ENCODE results near the gene CLSTN2. TPM values are rescaled to one million over a fixed set of nuclear protein-coding genes. Genes with fewer than 3 reads are reported as not detected.

The CLSTN2 gene
- polyA plus RNA-seq, 1 donor from 2014 or later = not detected

- Mint-ChIP-seq H3K4me1 (no peaks in the 10 kb centered on the region), H3K27ac (no peak overlapping the region), H3K27me3 (peaks cover 5% of the 10 kb centered on the region), H3K36me3 (no peaks in the 10 kb centered on the region), H3K4me3 (no peak overlapping the region), H3K9me3 (no peaks in the 10 kb centered on the region)
Observed at GRCh38 chr3:140428380-140428779, 493.4 kb downstream of the CLSTN2 start.

- Mint-ChIP-seq H3K4me1 (no peaks in the 10 kb centered on the region), H3K4me3 (no peak overlapping the region), H3K9me3 (no peaks in the 10 kb centered on the region), H3K27ac (peak overlapping the region in 1 of 3 donors; percentile 20), H3K27me3 (peaks cover 5% of the 10 kb centered on the region), H3K36me3 (no peaks in the 10 kb centered on the region)
Observed at GRCh38 chr3:140429791-140430190, 494.8 kb downstream of the CLSTN2 start.

- H3K4me3 Mint-ChIP-seq = no peak overlapping the region
- peaks cover 5% of the 10 kb centered on the region for H3K27me3 Mint-ChIP-seq
- H3K36me3 Mint-ChIP-seq = no peaks in the 10 kb centered on the region
- no peaks in the 10 kb centered on the region for H3K4me1 Mint-ChIP-seq
- H3K9me3 Mint-ChIP-seq = no peaks in the 10 kb centered on the region
- H3K27ac Mint-ChIP-seq = no peak overlapping the region
Observed at GRCh38 chr3:140430494-140430893, 495.5 kb downstream of the CLSTN2 start.

GRCh38 chr3:140432229-140432669 lies 497.3 kb downstream of the CLSTN2 start:
- no peaks in the 10 kb centered on the region for H3K4me1 Mint-ChIP-seq
- no peaks in the 10 kb centered on the region for H3K36me3 Mint-ChIP-seq
- H3K27ac Mint-ChIP-seq = no peak overlapping the region
- peaks cover 5% of the 10 kb centered on the region for H3K27me3 Mint-ChIP-seq
- H3K9me3 Mint-ChIP-seq = no peaks in the 10 kb centered on the region
- H3K4me3 Mint-ChIP-seq = no peak overlapping the region

GRCh38 chr3:140433431-140433830 lies 498.4 kb downstream of the CLSTN2 start:
- no peaks in the 10 kb centered on the region for H3K36me3 Mint-ChIP-seq
- H3K27ac Mint-ChIP-seq = no peak overlapping the region
- no peak overlapping the region for H3K4me3 Mint-ChIP-seq

GRCh38 chr3:140434261-140434905 lies 499.4 kb downstream of the CLSTN2 start:
- no peaks in the 10 kb centered on the region for H3K36me3 Mint-ChIP-seq

More at GRCh38 chr3:140433431-140433830, 498.4 kb downstream of the CLSTN2 start:
- peaks cover 5% of the 10 kb centered on the region for H3K27me3 Mint-ChIP-seq
- no peaks in the 10 kb centered on the region for H3K4me1 Mint-ChIP-seq
- H3K9me3 Mint-ChIP-seq = no peaks in the 10 kb centered on the region

GRCh38 chr3:140436421-140436820 lies 501.4 kb downstream of the CLSTN2 start:
- Mint-ChIP-seq H3K4me3 (no peak overlapping the region), H3K27me3 (peaks cover 5% of the 10 kb centered on the region), H3K9me3 (no peaks in the 10 kb centered on the region), H3K36me3 (no peaks in the 10 kb centered on the region), H3K27ac (no peak overlapping the region), H3K4me1 (no peaks in the 10 kb centered on the region)

More at GRCh38 chr3:140434261-140434905, 499.4 kb downstream of the CLSTN2 start:
- H3K4me1 Mint-ChIP-seq = no peaks in the 10 kb centered on the region
- peaks cover 2% of the 10 kb centered on the region for H3K27me3 Mint-ChIP-seq
- H3K27ac Mint-ChIP-seq = no peak overlapping the region
- no peaks in the 10 kb centered on the region for H3K9me3 Mint-ChIP-seq
- no peak overlapping the region for H3K4me3 Mint-ChIP-seq

GRCh38 chr3:140438736-140439470 lies 503.9 kb downstream of the CLSTN2 start:
- Mint-ChIP-seq H3K4me3 (no peak overlapping the region), H3K4me1 (no peaks in the 10 kb centered on the region), H3K9me3 (peaks cover 0 to 6% (median 0%) of the 10 kb centered on the region in 3 donors), H3K36me3 (no peaks in the 10 kb centered on the region), H3K27ac (no peak overlapping the region), H3K27me3 (peaks cover 11% of the 10 kb centered on the region)

- Mint-ChIP-seq H3K27me3 (peaks cover 11% of the 10 kb centered on the region), H3K36me3 (no peaks in the 10 kb centered on the region), H3K9me3 (peaks cover 0 to 6% (median 0%) of the 10 kb centered on the region in 3 donors), H3K4me3 (no peak overlapping the region), H3K27ac (no peak overlapping the region), H3K4me1 (no peaks in the 10 kb centered on the region)
Observed at GRCh38 chr3:140439527-140439926, 504.5 kb downstream of the CLSTN2 start.

GRCh38 chr3:140440446-140440845 lies 505.5 kb downstream of the CLSTN2 start:
- Mint-ChIP-seq H3K36me3 (no peaks in the 10 kb centered on the region), H3K27me3 (peaks cover 11% of the 10 kb centered on the region), H3K4me3 (no peak overlapping the region), H3K9me3 (peaks cover 0 to 6% (median 0%) of the 10 kb centered on the region in 3 donors), H3K27ac (no peak overlapping the region), H3K4me1 (no peaks in the 10 kb centered on the region)

- no peak overlapping the region for H3K27ac Mint-ChIP-seq
- no peaks in the 10 kb centered on the region for H3K4me1 Mint-ChIP-seq
- peaks cover 0 to 6% (median 0%) of the 10 kb centered on the region in 3 donors for H3K9me3 Mint-ChIP-seq
- H3K27me3 Mint-ChIP-seq = peaks cover 11% of the 10 kb centered on the region
- H3K36me3 Mint-ChIP-seq = no peaks in the 10 kb centered on the region
- no peak overlapping the region for H3K4me3 Mint-ChIP-seq
Observed at GRCh38 chr3:140441006-140441405, 506.0 kb downstream of the CLSTN2 start.

- peaks cover 11% of the 10 kb centered on the region for H3K27me3 Mint-ChIP-seq
- no peak overlapping the region for H3K4me3 Mint-ChIP-seq
- no peak overlapping the region for H3K27ac Mint-ChIP-seq
- no peaks in the 10 kb centered on the region for H3K36me3 Mint-ChIP-seq
- peaks cover 0 to 6% (median 0%) of the 10 kb centered on the region in 3 donors for H3K9me3 Mint-ChIP-seq
- H3K4me1 Mint-ChIP-seq = no peaks in the 10 kb centered on the region
Observed at GRCh38 chr3:140442621-140443020, 507.6 kb downstream of the CLSTN2 start.

GRCh38 chr3:140443073-140443472 lies 508.1 kb downstream of the CLSTN2 start:
- Mint-ChIP-seq H3K27ac (no peak overlapping the region), H3K4me3 (no peak overlapping the region), H3K36me3 (no peaks in the 10 kb centered on the region), H3K4me1 (no peaks in the 10 kb centered on the region), H3K9me3 (peaks cover 0 to 6% (median 0%) of the 10 kb centered on the region in 3 donors), H3K27me3 (peaks cover 11% of the 10 kb centered on the region)

GRCh38 chr3:140443806-140444205 lies 508.8 kb downstream of the CLSTN2 start:
- Mint-ChIP-seq H3K27ac (no peak overlapping the region), H3K27me3 (peaks cover 11% of the 10 kb centered on the region), H3K4me1 (no peaks in the 10 kb centered on the region), H3K36me3 (no peaks in the 10 kb centered on the region), H3K9me3 (peaks cover 0 to 6% (median 0%) of the 10 kb centered on the region in 3 donors), H3K4me3 (no peak overlapping the region)

GRCh38 chr3:140446734-140447133 lies 511.7 kb downstream of the CLSTN2 start:
- Mint-ChIP-seq H3K4me3 (no peak overlapping the region), H3K27ac (no peak overlapping the region), H3K4me1 (no peaks in the 10 kb centered on the region), H3K27me3 (peaks cover 4% of the 10 kb centered on the region), H3K9me3 (peaks cover 0 to 5% (median 0%) of the 10 kb centered on the region in 3 donors), H3K36me3 (no peaks in the 10 kb centered on the region)
